Stimulated activated CD4-positive, alpha-beta T cell treated with anti-CD3 and anti-CD28 coated beads, Interleukin-4, amount 100 ng/mL, for 24 hours (primary cell): Measurements from ENCODE around the gene KCNH6.

Source experiments
- DNase-seq: peaks from one replicate; pipeline ENCODE4 v3.0.0-alpha.2; 2020

The KCNH6 gene

GRCh38 chr17:63514974-63515373 is 8.2 kb upstream of the KCNH6 start:
- no peak for DNase-seq

- no peak for DNase-seq
These were observed 7.7 kb upstream of the KCNH6 start for GRCh38 chr17:63515426-63515825.

DNA sequence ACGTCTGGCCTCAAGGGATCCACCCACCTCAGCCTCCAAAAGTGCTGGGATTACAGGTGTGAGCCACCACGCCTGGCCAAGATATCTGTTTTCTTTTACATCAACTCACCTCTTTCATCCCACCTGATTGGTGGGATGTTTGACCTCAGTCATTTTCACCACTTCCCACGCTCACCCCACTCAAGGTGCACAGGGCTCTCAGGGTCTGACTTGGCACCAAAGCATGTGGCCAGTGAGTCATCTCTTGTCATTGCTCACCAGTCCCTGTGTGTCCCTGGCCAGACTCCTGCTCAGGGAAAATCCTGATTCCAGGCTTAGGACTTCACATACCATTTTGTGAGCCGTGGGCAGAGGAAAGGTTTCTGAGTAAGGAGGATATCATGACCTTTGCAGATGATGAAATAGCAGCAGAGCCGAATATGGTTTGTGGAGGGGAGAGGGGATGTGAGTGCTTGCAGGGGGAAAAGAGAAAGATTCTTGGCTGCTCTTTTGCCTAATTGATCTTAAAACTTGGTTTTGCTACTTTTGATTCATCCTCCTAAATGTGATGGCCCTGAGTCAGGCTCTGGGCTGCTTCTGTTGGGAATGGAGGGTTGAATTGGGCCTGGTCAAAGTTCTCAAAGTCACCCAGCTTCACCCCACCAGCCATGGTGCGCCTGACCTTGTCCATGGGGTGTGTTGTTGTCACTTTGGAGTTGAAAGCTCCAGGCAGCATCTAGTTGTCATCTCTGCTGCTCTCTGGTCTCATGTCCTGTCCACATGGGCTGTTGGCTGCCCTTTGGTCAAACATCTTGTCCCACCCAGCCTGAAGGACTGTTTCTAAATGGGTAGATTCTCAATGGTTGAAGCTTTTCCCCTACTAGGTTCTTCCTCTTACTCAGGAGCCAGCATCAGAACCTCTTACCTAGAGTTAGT is 6.0 kb upstream of the KCNH6 start:
- DNase-seq = peak; percentile 39

DNA sequence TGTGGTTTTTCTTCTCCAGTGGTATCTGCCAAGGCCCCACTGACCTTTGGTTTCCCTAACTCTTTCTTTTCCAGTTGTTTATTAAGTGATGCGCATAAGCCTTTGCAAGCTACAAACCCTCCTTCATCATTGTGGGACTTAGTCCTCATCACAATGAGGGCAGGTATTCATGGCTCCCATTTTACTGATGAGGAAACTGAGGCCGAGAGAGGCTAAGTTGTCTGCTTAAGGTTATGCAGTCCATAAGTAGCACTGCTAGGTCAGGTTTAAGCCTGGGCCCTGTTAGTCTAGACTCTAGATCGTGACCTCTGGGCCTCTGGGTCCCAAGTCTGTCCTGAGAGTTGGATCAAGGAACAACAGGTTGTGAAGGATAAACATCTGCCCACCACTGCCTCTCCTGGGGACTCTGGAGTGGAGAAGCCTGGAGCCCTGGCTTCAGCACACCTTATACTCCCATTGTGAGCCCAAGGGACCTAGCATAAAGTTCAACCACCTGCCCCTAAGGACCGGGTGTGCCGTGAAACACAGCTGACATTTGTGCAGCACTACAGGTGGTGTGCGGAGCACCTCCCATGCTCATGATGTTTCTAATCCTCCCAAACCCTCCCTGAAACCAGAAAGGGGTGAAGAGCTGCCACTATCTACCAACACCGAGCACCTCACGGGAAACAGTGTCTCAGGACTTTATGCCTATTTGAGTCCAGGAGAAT is 5.2 kb upstream of the KCNH6 start:
- no peak for DNase-seq

- DNase-seq = no peak
These were observed 3.9 kb upstream of the KCNH6 start for GRCh38 chr17:63519116-63519881.

DNA sequence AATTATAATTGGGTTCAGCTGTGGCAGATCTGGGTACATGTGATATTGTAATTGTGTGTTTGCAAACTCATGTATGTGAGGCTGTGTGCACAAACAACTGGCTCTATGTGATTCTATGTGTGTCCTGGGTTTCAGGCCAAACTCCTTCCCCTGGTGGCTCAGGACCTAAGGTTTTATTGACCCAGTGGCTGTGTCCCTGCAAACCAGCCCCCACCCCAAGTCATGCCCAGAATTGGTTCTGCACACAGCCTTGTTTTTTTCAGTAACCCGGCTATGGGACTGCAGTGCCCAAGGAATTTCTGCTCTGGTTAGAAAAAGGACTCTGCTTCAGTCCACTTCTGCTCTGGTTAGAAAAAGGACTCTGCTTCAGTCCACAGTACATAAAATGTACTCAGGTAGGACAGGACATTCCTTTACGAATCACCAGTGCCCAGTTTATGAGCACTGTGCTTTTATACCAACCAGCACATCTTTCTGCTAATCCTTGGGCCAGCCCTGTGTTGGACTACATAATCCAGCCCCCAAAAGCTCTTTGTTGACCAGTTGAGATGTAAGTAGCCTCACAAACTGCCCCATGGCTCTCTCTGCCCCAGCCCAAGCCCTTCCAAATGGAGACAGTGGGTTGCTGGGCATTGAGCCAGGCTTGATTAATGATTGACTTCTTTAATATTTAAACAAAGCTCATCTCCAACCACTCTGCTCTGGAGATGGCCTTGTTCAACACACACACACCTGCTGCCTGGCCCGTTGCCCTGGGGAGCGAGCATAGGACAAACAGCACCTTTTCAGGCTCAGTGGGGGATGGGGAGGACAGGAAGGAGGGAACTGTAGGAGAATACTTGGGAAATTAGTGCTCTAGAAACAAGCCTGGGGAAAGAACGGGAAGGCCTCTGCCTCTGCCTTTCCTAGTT is 2.9 kb upstream of the KCNH6 start:
- no peak for DNase-seq

GRCh38 chr17:63524051-63524450 is 893 bp downstream of the KCNH6 start:
- no peak for DNase-seq

- DNase-seq = no peak
These were observed 2.2 kb downstream of the KCNH6 start for GRCh38 chr17:63525190-63525946.

DNA sequence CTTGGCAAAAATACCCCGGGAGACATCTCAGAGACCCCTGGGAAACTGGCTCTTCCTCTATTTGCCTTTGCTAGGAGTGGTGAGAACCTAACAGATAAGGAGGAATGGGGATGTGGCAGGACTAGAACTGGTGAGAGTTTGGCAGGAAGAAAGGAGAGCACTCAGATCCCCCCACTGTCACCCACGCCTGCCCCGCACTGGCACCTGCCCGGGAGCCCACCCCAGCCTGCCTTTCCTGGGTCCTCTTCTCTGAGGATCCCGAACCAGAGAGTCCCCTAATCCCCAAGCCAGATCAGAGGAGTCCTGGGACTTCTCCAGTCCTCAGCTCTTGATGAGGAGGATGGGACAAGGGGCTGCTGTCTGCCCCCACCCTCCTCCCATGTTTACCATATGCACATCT is 3.7 kb downstream of the KCNH6 start:
- no peak for DNase-seq

DNA sequence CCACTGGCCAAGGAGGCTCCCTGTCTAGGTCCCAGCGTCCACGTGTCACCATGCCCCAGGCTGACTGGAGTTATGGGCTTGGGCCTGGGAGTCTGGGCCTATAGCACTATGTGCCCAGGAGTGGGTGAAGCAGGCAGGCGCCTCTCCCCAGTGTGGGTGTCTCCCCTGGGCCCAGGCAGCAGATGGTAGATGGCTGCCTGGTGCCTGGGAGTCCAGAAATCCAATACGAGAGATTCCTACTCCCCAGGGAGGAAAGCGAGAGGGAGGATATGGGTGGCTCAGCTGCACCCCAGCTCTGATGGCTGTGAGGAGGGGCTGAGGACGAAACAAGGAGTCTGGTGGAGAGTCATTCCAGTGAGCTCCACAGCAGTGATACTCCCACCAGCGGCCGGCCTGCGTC is 5.0 kb downstream of the KCNH6 start:
- no peak for DNase-seq

- DNase-seq = no peak
These were observed 6.8 kb downstream of the KCNH6 start for GRCh38 chr17:63529711-63530556.

DNA sequence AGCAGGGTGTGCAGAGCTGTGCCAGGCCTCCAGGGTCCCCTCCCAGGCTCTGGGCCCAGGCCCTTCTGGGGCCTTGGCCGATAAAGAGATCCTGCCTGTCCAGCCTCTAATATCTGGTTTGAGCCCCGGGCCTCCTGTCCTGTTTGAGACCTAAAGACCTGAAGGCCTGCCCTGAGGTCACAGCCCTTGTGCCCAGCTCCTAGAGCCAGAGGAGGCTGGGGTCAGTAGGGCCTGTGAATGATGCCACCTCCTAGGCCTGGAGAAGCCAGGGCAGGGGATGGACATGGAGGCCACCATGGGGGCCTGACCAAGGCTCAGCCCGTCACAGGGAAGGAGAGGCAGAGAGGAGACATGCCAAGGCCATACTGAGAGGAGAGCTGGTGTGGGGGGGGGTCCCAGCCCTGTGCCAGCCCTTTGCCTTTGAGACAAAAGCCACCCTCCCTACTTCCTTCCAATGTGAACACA is 7.4 kb downstream of the KCNH6 start:
- DNase-seq = no peak

GRCh38 chr17:63531022-63531965 is 8.1 kb downstream of the KCNH6 start:
- no peak for DNase-seq

DNA sequence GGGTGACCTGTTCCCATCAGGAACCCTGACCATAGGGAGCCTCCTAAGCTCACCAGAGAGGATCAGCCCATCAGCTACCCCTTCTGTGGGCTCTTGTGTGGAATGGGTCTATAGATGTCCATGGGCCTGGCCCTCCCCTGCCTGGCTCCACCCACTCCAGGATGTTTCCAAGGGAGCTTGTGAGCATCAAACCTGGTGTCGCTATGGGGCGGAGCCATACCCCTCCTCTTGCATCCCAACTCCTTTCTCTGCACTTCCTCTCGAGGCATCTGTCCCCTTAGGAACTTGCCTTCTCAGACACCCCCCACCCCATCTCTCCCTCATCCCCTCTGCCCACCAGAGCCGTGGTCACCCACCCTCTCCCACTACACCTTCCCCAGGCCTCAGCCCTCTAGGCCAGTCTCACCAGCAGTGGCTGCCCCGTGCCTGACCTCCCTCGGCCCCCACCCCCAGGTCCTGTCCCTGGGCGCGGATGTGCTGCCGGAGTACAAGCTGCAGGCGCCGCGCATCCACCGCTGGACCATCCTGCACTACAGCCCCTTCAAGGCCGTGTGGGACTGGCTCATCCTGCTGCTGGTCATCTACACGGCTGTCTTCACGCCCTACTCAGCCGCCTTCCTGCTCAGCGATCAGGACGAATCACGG is 10.4 kb downstream of the KCNH6 start:
- DNase-seq = no peak

- no peak for DNase-seq
These were observed 11.0 kb downstream of the KCNH6 start for GRCh38 chr17:63534078-63534570.

DNA sequence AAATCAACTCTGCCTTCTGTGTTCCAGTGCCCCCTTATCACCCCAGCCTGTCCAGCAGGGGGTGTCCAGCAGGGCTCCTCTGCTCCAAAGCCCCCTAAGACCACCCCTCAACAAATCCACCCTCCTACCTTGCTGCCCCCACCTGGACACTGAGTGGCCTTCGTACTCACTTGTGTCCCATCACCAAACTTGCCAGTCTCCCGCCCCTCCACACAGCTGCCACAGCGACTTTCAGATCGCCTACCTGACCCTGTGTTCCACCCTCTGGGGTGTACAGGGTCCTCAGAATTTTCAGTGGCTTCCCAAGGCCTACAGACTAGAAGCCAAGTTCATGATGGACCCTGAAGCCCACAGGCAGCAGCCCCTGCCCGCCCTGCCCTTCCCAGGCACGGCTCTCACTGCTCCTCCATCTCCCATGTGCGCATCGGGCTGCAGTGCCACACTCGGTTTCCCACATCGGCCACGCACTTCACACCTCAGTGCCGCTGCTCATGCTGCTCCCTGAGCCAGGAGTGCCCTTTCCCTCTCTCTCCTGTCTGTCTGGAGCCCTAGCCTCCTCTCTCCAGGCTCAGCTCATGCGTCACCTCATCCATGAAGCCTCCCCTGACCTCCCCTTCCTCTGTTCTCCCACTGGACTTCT is 11.8 kb downstream of the KCNH6 start:
- DNase-seq = no peak

DNA sequence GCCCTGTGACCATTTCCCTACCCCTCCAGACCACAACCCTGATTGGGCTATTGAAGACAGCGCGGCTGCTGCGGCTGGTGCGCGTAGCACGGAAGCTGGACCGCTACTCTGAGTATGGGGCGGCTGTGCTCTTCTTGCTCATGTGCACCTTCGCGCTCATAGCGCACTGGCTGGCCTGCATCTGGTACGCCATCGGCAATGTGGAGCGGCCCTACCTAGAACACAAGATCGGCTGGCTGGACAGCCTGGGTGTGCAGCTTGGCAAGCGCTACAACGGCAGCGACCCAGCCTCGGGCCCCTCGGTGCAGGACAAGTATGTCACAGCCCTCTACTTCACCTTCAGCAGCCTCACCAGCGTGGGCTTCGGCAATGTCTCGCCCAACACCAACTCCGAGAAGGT is 12.5 kb downstream of the KCNH6 start:
- no peak for DNase-seq

DNA sequence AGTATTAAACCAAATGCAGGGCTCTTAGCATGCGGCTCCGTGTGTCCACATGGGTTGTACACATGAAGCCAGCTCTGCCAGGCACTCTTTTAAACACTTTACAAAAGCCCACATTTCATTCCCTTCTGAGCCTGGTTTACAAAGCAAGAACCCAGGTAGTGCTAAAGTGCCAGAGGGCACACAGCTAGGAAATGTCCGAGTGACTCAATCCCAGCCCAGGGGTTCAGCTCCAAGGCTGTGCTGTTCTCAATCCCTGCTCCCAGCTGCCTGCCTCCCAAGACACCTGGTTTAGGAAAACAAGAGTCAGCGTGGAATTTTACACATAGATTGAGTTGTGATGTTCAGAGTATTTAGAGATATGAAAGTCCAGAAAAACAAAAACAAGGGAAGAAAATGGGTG is 13.8 kb downstream of the KCNH6 start:
- DNase-seq = no peak
